GM18867 (cell line): ENCODE results near the gene BICDL2.

Source experiments
- ATAC-seq: cut with Tn5 transposase; IDR thresholded peaks from one replicate; pipeline ENCODE4 v1.9.1; 2021; ENCODE audit warnings: mild to moderate bottlenecking, moderate library complexity; ENCODE audit not compliant: unreplicated experiment

Gene BICDL2

GRCh38 chr16:3026609-3027488 is 9.9 kb downstream of the BICDL2 start:
- no peak for ATAC-seq

DNA sequence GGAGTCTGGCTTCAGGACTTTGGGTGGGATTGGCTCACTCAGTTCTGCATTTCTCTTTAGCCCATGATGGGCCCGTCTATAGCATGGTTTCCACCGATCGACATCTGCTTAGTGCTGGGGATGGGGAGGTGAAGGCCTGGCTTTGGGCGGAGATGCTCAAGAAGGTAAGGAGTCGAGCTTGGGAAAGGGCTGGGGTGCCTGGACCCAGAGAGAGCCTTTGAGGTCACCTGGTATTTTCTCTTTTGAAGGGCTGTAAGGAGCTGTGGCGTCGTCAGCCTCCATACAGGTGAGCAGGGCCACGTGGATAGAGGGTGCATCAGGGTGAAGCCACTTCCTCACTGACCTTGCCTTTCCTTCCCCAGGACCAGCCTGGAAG is 10.8 kb downstream of the BICDL2 start:
- ATAC-seq: no peak

- no peak for ATAC-seq
Observed at GRCh38 chr16:3025032-3026002, 11.4 kb downstream of the BICDL2 start.

DNA sequence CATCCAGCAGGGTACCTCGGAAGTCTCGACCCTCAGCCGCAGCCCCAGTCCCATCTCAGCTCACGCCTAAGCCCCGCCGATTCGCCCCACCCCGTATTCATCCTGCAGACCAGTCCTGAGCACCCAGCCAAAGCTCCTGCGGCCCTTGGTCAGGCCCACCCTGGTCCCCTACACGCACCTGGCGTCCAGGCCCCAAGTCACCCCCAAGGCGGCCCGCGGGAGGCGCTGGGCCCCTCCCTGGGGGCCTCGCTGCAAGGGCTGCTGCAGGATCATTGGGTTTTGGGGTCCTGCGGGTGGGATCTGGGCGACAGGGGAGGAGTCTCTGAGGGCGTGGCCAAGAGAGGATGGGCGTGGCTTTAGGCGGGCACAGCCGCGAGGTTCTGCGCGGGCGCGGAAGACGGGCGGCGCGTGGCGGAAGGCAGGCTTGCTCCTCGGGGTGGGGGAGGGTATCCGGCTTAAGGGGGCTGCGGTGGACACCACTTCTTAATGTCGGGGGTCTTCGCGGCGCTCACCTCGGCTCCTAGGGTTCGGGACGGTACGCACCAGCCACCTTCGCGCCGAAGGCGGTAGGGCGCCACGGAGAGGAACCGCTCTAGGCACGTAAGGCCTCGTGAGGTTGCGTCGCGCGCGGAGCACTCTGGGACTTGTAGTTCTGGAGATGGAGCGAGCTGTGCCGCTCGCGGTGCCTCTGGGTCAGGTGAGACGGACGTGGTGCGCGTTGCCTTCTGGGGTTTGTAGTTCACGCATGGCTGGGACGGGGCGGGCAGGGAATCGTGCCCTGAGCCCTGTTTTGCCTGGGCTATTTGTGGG is 12.9 kb downstream of the BICDL2 start, which contains the start of the genes HCFC1R1 and THOC6:
TSS of gene HCFC1R1 (minus strand) at position 274 of the 810 bp plus-strand sequence. CDS start at position 273, 1 bp downstream.
TSS of gene THOC6 (plus strand) at position 367 of the 810 bp plus-strand sequence. CDS start at position 659, 292 bp downstream.
- ATAC-seq: peak; percentile 77

GRCh38 chr16:3023415-3023668 is 13.4 kb downstream of the BICDL2 start:
- no peak for ATAC-seq

DNA sequence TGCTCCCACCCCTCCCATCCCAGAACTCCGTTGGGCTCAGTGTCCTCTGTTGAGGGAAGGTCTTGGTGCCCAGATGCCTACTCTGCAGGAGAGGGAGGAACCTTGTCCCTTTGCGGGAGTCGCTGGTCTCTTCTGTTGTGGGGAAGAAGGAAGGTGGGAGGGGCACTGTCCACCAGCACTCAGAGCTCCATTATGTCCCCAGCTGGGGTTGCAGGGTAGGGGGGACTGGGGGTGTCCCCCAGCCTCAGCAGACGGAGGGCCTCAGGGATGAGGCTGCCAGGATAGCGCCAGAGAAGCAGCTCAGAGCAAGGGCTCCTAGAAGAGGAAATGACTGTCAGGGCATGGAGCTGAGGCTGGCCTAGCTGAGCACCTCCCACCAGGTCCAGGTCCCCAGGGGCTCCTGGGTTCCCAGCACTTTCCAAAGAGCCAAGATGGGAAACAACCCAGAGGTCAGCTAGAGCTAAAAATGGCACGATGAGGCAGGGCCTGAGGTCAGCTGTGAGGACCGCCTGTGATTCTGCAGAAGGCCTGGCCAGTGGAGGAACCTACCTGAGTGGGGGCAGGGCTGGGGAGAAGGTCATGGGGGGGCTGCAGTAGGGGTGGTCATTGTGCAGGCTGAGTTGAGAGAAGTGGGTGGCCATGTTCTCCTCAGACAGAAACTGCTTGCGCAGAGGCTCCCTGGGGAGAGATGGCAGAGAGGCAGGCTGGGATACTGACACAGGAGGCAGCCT is 13.9 kb downstream of the BICDL2 start:
- no peak for ATAC-seq

DNA sequence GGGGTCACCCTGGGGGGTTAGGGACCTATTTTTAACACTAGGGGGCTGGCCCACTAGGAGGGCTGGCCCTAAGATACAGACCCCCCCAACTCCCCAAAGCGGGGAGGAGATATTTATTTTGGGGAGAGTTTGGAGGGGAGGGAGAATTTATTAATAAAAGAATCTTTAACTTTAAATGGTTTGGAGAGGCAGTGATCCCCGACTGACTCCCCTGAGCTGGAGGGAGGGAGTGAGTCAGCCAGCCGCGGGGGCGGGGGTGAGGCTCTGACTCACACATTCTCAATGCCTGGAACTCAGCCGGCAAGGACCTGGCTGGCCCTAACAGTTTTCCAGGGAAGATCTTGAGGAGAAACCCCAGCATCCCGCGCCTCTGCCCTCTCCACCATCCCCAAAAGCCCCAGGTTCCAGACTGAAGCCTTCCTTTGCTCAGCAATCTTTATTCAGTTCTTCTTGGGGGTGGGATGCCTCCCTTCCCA is 14.5 kb downstream of the BICDL2 start:
- ATAC-seq: no peak

GRCh38 chr16:3021449-3022207 is 15.1 kb downstream of the BICDL2 start:
- no peak for ATAC-seq

DNA sequence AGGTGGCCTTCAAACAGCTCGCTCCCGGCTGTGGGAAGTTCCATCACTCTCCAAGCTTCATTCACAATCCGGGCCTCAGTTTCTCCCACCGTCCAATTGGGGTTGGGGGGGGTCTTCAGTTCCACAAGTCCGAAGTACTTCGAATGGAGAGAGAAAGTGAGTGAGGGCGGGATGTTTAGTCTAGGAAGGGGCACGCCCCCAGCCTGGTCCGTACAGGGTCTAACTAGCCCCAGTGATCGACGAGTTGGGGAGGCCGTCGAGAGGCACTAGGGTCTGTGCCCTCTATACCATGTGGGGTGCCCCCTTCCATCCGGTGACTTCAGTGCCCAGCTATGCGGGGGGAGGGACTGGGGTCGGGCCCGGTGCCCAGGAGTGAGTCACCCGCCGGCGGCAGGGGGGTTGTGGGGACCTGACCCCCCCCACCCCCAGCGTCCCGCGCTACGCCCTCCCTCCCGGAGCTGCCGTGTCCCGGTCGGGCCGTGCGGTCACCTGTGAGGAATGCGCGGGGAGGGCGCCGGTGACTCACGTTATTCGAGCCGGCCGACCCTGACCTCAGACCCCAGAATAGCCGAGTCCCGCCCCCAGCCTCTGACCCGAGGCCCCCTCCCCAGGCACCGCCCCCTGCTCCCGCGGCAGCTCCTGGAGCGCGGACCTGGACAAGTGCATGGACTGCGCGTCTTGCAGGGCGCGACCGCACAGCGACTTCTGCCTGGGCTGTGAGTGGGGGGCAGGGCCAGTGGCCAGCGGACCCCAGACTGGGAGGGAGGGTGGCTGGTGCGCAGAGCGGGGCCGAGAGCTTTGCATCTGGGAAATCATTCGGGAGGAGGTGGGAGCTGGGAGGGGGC is 15.9 kb downstream of the BICDL2 start:
- ATAC-seq: no peak

DNA sequence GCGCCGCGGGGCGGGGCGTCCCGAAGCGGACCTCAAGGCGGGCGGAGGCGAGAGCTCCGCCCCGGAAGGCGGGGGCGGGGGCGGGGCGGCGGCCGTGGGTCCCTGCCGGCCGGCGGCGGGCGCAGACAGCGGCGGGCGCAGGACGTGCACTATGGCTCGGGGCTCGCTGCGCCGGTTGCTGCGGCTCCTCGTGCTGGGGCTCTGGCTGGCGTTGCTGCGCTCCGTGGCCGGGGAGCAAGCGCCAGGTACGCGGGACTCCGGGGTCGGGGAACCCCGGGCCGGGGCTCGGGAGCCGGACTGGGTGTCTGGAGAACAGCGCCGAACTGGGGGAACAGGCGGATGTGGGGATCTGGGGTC is 16.5 kb downstream of the BICDL2 start, which contains the start of gene TNFRSF12A:
TSS of gene TNFRSF12A (plus strand) at position 122 of the 357 bp plus-strand sequence. CDS start at position 152, 30 bp downstream.
- no peak for ATAC-seq

GRCh38 chr16:3019594-3020246 is 17.0 kb downstream of the BICDL2 start:
- ATAC-seq: no peak

DNA sequence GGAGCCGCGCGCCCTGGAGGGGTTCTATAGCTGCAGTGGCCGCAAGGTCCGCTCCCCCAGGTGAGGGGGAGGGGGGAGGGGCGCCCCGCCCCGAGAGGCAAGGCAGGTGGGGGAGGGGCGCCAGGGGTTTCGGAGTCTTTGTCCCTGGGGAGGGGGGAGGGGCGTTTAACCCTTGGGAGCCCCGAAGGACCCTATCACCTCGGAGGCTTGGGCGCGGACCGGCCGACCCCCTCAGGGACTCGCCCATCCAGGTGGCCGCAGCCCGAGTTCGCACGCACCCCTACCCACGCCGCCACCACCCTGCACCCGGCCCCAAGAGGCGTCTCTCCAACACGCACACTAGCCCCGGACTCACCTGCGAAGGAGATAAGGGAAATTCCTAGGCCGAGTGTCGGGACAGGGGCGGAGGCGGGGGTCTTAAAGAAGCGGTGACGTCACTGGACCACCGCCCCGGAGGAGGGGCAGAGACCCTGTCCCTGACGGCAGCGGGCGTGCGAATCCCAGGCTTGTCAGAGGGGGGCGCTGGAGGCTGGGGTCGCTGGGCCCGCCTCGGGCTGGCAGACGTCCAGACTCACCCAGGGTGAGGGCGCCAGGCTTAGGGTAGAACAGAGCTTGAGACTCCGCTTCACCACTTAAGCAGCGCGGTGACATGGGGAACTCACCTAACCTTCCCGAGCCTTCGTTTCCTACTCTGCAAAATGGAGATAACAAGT is 18.8 kb downstream of the BICDL2 start, which contains the start of gene CLDN6:
TSS of gene CLDN6 (minus strand) at position 390 of the 713 bp plus-strand sequence. CDS start 2,162 bp downstream, outside the sequence.
- no peak for ATAC-seq

DNA sequence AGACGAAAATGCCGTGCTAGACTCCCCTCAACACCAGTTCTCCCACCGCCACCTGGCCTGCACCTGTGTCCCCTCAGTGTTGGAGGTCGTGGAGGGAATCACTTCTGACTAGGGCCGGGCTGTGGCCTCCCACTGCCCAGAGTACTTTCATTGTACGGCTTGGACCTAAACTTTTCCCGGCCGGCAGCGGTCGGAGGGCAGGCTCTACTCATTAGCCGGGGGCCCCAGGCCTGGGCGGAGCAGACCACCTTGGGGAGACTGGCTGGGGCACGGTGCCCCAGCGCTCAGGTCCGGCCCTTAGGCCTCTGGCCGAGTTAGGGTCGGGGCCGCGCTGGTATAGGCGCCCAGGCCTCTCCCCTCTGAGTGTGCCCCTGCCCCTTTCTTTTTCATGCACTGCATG is 19.4 kb downstream of the BICDL2 start:
- ATAC-seq: no peak

- no peak for ATAC-seq
Observed at GRCh38 chr16:3015865-3016521, 20.8 kb downstream of the BICDL2 start.

DNA sequence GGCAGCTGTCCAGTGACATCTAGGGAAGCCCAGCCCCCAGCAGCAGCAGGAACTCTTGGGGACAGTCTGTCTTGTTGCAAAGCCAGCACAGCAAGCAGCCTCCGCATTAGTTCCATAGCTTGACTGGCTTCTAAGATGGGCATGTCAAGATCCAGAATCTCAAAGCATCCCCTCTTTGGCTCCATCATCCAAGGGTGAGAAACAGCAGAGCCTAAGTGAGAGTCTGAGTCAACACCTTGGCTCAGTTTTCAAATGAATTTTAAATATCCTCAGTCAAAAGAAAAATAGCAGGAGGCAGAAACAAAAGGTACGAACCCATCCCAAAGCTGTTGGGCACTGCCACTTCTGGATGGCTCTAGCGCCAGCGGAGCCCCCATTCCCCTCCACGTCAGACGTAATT is 21.8 kb downstream of the BICDL2 start:
- no peak for ATAC-seq

DNA sequence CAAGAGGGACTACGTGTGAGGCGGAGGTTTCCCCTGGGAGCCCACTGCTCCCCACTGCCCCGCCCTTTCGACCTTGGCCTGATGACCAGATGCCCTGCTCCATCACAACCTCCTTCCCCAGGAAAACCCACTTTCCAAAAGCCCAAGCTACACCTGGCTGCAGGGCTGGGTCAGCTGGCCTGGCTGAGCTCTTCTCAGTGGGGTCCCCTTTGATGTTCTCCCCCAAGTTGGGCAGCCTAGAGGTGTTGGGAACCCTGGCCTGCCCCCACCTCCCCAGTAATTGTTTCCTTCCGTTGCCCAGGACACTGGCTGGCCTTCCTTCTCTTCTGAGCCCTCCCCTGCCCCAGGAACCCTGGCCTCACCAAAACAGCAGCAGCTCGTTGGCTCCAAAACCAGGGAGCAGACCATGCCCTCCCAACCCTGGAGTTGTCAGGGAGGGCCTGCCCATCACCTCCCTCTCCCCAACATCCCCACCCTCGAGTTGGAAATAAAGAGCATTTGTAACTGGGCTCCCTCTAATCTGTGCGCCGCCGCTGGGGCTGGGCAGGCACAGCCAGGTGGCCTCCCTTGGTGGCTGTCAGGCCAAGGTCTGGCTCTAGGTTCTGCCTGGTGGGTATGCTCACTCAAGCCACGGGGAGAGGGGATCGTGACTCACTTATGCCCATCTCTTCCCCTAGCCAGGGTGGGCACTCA is 22.6 kb downstream of the BICDL2 start:
- ATAC-seq: no peak
